ENCODE results near the gene CDH7. TPM values are rescaled to one million over a fixed set of nuclear protein-coding genes. Genes with fewer than 3 reads are reported as not detected.

The CDH7 gene
- total RNA-seq, 2 donors from 2014 or later = 0.54 TPM; not detected in 1

- TF ChIP-seq CTCF (IDR thresholded peaks at IDR 0.05) = no peak
- H3K27ac ChIP-seq = no peak overlapping the region
- H3K27me3 ChIP-seq (replicated peaks; ENCODE audit: insufficient read depth) = no peaks in the 10 kb centered on the region
- no peaks in the 10 kb centered on the region for H3K4me1 ChIP-seq (ENCODE audit: control insufficient read depth in 1 of 2, low read depth in 2 of 2)
- ATAC-seq (ENCODE audit: insufficient number of reproducible peaks, low FRiP score, low read depth) = no peak
- H3K4me3 ChIP-seq = no peak overlapping the region
- H3K36me3 ChIP-seq = no peaks in the 10 kb centered on the region
- DNase-seq (ENCODE audit: low spot score) = no peak
- H3K9me3 ChIP-seq = no peaks in the 10 kb centered on the region
Measured at GRCh38 chr18:65768120-65768778, 17.4 kb downstream of the CDH7 start.

- Histone ChIP-seq H3K27ac (no peak overlapping the region), H3K4me1 (ENCODE audit: control insufficient read depth in 1 of 2, low read depth in 2 of 2) (no peaks in the 10 kb centered on the region), H3K36me3 (no peaks in the 10 kb centered on the region), H3K27me3 (replicated peaks; ENCODE audit: insufficient read depth) (no peaks in the 10 kb centered on the region), H3K9me3 (no peaks in the 10 kb centered on the region), H3K4me3 (no peak overlapping the region)
- no peak for ATAC-seq (ENCODE audit: insufficient number of reproducible peaks, low FRiP score, low read depth)
- no peak for TF ChIP-seq CTCF (IDR thresholded peaks at IDR 0.05)
- no peak for DNase-seq (ENCODE audit: low spot score)
Measured at GRCh38 chr18:65769652-65770051, 18.8 kb downstream of the CDH7 start.

- Histone ChIP-seq H3K9me3 (no peaks in the 10 kb centered on the region), H3K27me3 (replicated peaks; ENCODE audit: insufficient read depth) (no peaks in the 10 kb centered on the region), H3K4me1 (ENCODE audit: control insufficient read depth in 1 of 2, low read depth in 2 of 2) (no peaks in the 10 kb centered on the region), H3K36me3 (no peaks in the 10 kb centered on the region), H3K4me3 (no peak overlapping the region), H3K27ac (no peak overlapping the region)
- ATAC-seq (ENCODE audit: insufficient number of reproducible peaks, low FRiP score, low read depth) = no peak
- no peak for TF ChIP-seq CTCF (IDR thresholded peaks at IDR 0.05)
- DNase-seq (ENCODE audit: low spot score) = no peak
Measured at GRCh38 chr18:65786474-65786873, 35.7 kb downstream of the CDH7 start.

- Histone ChIP-seq H3K36me3 (no peaks in the 10 kb centered on the region), H3K27ac (no peak overlapping the region), H3K4me3 (no peak overlapping the region), H3K27me3 (replicated peaks; ENCODE audit: insufficient read depth) (no peaks in the 10 kb centered on the region), H3K9me3 (no peaks in the 10 kb centered on the region), H3K4me1 (ENCODE audit: control insufficient read depth in 1 of 2, low read depth in 2 of 2) (no peaks in the 10 kb centered on the region)
- DNase-seq (ENCODE audit: low spot score) (no peak), ATAC-seq (ENCODE audit: insufficient number of reproducible peaks, low FRiP score, low read depth) (no peak)
- no peak for TF ChIP-seq CTCF (IDR thresholded peaks at IDR 0.05)
Measured at GRCh38 chr18:65788373-65788772, 37.6 kb downstream of the CDH7 start.

GRCh38 chr18:65790604-65791003 lies 39.8 kb downstream of the CDH7 start:
- no peak overlapping the region for H3K4me3 ChIP-seq
- no peaks in the 10 kb centered on the region for H3K4me1 ChIP-seq (ENCODE audit: control insufficient read depth in 1 of 2, low read depth in 2 of 2)
- H3K27ac ChIP-seq = no peak overlapping the region
- ATAC-seq (ENCODE audit: insufficient number of reproducible peaks, low FRiP score, low read depth) (no peak), DNase-seq (ENCODE audit: low spot score) (no peak)
- no peak for TF ChIP-seq CTCF (IDR thresholded peaks at IDR 0.05)
- H3K27me3 ChIP-seq (replicated peaks; ENCODE audit: insufficient read depth) = no peaks in the 10 kb centered on the region
- no peaks in the 10 kb centered on the region for H3K36me3 ChIP-seq
- H3K9me3 ChIP-seq = no peaks in the 10 kb centered on the region
